H1 (cell line): ENCODE results near the gene ZPBP2. TPM values are rescaled to one million over a fixed set of nuclear protein-coding genes. Genes with fewer than 3 reads are reported as not detected.

ENCODE experiments used
- CTCF ChIA-PET: fragments of 300-600 bp; sonication (Branson Sonifier 250); formaldehyde crosslinking; loops from one replicate; lab custom pipeline; 2021; ENCODE audit not compliant: partially characterized antibody; lab: Charles Lee
- POLR2A ChIA-PET: fragments of 300-600 bp; sonication (Branson Sonifier 250); formaldehyde crosslinking; loops from one replicate; lab custom pipeline; 2021; ENCODE audit warnings: inconsistent platforms; ENCODE audit not compliant: partially characterized antibody; lab: Charles Lee
- DNase-seq, 2 experiments: peaks; one replicate each; pipeline versions ENCODE4 v3.0.0 to v3.0.0-alpha.2; 2010 to 2022; ENCODE audit warnings: low spot score in 2 of 2, low read depth in 1 of 2, mixed read lengths in 1 of 2
- FAIRE-seq: peaks from 2 replicates; lab custom pipeline; 2011; peaks lifted over from hg19 to GRCh38; lab: Jason Lieb, UNC
- H2AFZ ChIP-seq: 2 replicates; pipeline ENCODE4 v1.8.1; 2012; ENCODE audit warnings: low read length, inconsistent platforms
- H2AK5ac ChIP-seq: 2 replicates; pipeline ENCODE4 v1.6.1; 2013; ENCODE audit warnings: low read depth, low read length
- H2BK120ac ChIP-seq: replicated peaks from 2 replicates; pipeline ENCODE3; 2013; ENCODE audit warnings: low read depth, low read length, inconsistent platforms
- H2BK12ac ChIP-seq: 2 replicates; pipeline ENCODE4 v1.6.1; 2013; ENCODE audit warnings: low read depth, low read length
- H2BK15ac ChIP-seq: 2 replicates; pipeline ENCODE4 v1.6.1; 2013; ENCODE audit warnings: low read length
- H2BK20ac ChIP-seq: 2 replicates; pipeline ENCODE4 v1.6.1; 2013; ENCODE audit warnings: low read length
- H2BK5ac ChIP-seq: 2 replicates; pipeline ENCODE4 v1.6.1; 2013; ENCODE audit warnings: low read depth, low read length
- H3K14ac ChIP-seq: 2 replicates; pipeline ENCODE4 v1.6.1; 2013; ENCODE audit warnings: inconsistent platforms; ENCODE audit not compliant: insufficient read length
- H3K18ac ChIP-seq: 2 replicates; pipeline ENCODE4 v1.6.1; 2013; ENCODE audit warnings: low read length; ENCODE audit errors: extremely low read depth
- H3K23ac ChIP-seq: 2 replicates; pipeline ENCODE4 v1.6.1; 2013; ENCODE audit warnings: inconsistent platforms; ENCODE audit not compliant: insufficient read length
- H3K23me2 ChIP-seq: 2 replicates; pipeline ENCODE4 v1.6.1; 2013; ENCODE audit warnings: low read depth, low read length
- H3K27ac ChIP-seq: 2 replicates; pipeline ENCODE4 v1.6.1; 2011; ENCODE audit warnings: low read depth, low read length, inconsistent platforms
- H3K27me3 ChIP-seq, 4 experiments: replicated peaks in 1 of 4; 1 replicate in 1 of 4; 2 replicates in 3 of 4; pipeline versions ENCODE4 v1.6.1 to v1.8.1; 2011 to 2013; ENCODE audit warnings: low read length in 3 of 4, mild to moderate bottlenecking in 3 of 4, inconsistent platforms in 2 of 4, mixed read lengths in 2 of 4, moderate library complexity in 1 of 4; ENCODE audit not compliant: control insufficient read depth in 3 of 4, insufficient read depth in 3 of 4; ENCODE audit errors: extremely low read depth in 1 of 4
- H3K36me3 ChIP-seq, 4 experiments: 2 replicates each; pipeline versions ENCODE4 v1.6.1 to v1.8.1; 2011 to 2013; ENCODE audit warnings: mild to moderate bottlenecking in 4 of 4, low read length in 3 of 4, moderate library complexity in 2 of 4, control low read depth in 1 of 4, inconsistent platforms in 1 of 4; ENCODE audit not compliant: insufficient read depth in 4 of 4, control insufficient read depth in 2 of 4
- H3K4ac ChIP-seq: replicated peaks from 2 replicates; pipeline ENCODE3; 2013; ENCODE audit warnings: low read length, low read depth, mixed read lengths, inconsistent platforms; ENCODE audit not compliant: insufficient read length
- H3K4me1 ChIP-seq, 4 experiments: replicated peaks in 1 of 4; 1 replicate in 1 of 4; 2 replicates in 3 of 4; pipeline versions ENCODE4 v1.6.1 to v1.8.1; 2011 to 2013; ENCODE audit warnings: low read length in 3 of 4, inconsistent platforms in 2 of 4, mixed read lengths in 1 of 4; ENCODE audit not compliant: insufficient read depth in 4 of 4, control insufficient read depth in 3 of 4
- H3K4me2 ChIP-seq, 2 experiments: 2 replicates each; pipeline versions ENCODE4 v1.6.1 to v1.8.1; 2011 to 2013; ENCODE audit warnings: low read depth in 2 of 2, low read length in 2 of 2, control low read depth in 1 of 2, inconsistent platforms in 1 of 2, mild to moderate bottlenecking in 1 of 2; ENCODE audit not compliant: insufficient read depth in 1 of 2
- H3K4me3 ChIP-seq, 4 experiments: fragments of 200-600, 300-600 bp in 1 of 4; sonication (generic), shearing (Covaris generic), sonication (Bioruptor Twin) in 1 of 4; 2 replicates each; pipeline versions ENCODE4 v1.5.1 to v1.8.1; 2011 to 2016; ENCODE audit warnings: low read length in 4 of 4, low read depth in 3 of 4, control low read depth in 2 of 4, inconsistent platforms in 2 of 4, mild to moderate bottlenecking in 2 of 4, mixed read lengths in 1 of 4, moderate library complexity in 1 of 4; ENCODE audit not compliant: insufficient read depth in 2 of 4; ENCODE audit errors: extremely low read depth in 1 of 4
- H3K56ac ChIP-seq: replicated peaks from 2 replicates; pipeline ENCODE3; 2013; ENCODE audit warnings: low read depth, mild to moderate bottlenecking, mixed read lengths, low read length, inconsistent platforms; ENCODE audit not compliant: insufficient read length
- H3K79me1 ChIP-seq: 2 replicates; pipeline ENCODE4 v1.6.1; 2013; ENCODE audit warnings: low read depth, low read length, control low read depth
- H3K79me2 ChIP-seq, 2 experiments: 2 replicates each; pipeline versions ENCODE4 v1.6.1 to v1.8.1; 2012 to 2013; ENCODE audit warnings: low read length in 2 of 2, mild to moderate bottlenecking in 2 of 2, inconsistent platforms in 1 of 2; ENCODE audit not compliant: insufficient read depth in 2 of 2, control insufficient read depth in 1 of 2
- H3K9ac ChIP-seq, 4 experiments: replicated peaks in 1 of 4; 1 replicate in 1 of 4; 2 replicates in 3 of 4; pipeline versions ENCODE4 v1.6.1 to v1.8.1; 2011 to 2013; ENCODE audit warnings: low read depth in 3 of 4, low read length in 3 of 4, control low read depth in 2 of 4, mild to moderate bottlenecking in 2 of 4, moderate library complexity in 2 of 4, inconsistent platforms in 1 of 4; ENCODE audit errors: extremely low read depth in 1 of 4
- H3K9me3 ChIP-seq, 2 experiments: 2 replicates each; pipeline versions ENCODE4 v1.6.1 to v1.8.1; 2012 to 2013; ENCODE audit warnings: mild to moderate bottlenecking in 2 of 2, moderate library complexity in 2 of 2, control low read depth in 1 of 2, inconsistent platforms in 1 of 2, low read depth in 1 of 2, low read length in 1 of 2, mixed read lengths in 1 of 2; ENCODE audit not compliant: insufficient read depth in 2 of 2
- H4K20me1 ChIP-seq, 2 experiments: replicated peaks in 1 of 2; 2 replicates each; pipeline versions ENCODE3 to v1.8.1; 2011 to 2013; ENCODE audit warnings: inconsistent platforms in 2 of 2, low read length in 2 of 2, mild to moderate bottlenecking in 1 of 2; ENCODE audit not compliant: insufficient read depth in 2 of 2, control insufficient read depth in 1 of 2
- H4K5ac ChIP-seq: 2 replicates; pipeline ENCODE4 v1.6.1; 2013; ENCODE audit warnings: low read length, low read depth, mixed read lengths, inconsistent platforms; ENCODE audit not compliant: insufficient read length
- H4K8ac ChIP-seq: 2 replicates; pipeline ENCODE4 v1.8.0; 2013; ENCODE audit warnings: mild to moderate bottlenecking, moderate library complexity, low read length, inconsistent platforms; ENCODE audit not compliant: insufficient read depth; ENCODE audit errors: extremely low read depth
- H4K91ac ChIP-seq: replicated peaks from 2 replicates; pipeline ENCODE3; 2013; ENCODE audit warnings: low read length, mixed read lengths, inconsistent platforms; ENCODE audit not compliant: insufficient read length
- CBX5 ChIP-seq: fragments of 300-800, 300-1000 bp; sonication (generic); IDR thresholded peaks from 2 replicates; pipeline ENCODE4 v1.7.1; 2016; ENCODE audit warnings: antibody characterized with exemption, low read length, low read depth
- EGR1 ChIP-seq: IDR thresholded peaks from 2 replicates; pipeline ENCODE4 v1.6.1; 2011; ENCODE audit warnings: low read depth, low read length, borderline replicate concordance
- GABPA ChIP-seq: IDR thresholded peaks from 2 replicates; pipeline ENCODE4 v1.6.1; 2011; ENCODE audit warnings: mild to moderate bottlenecking, low read length, moderate library complexity, borderline replicate concordance; ENCODE audit not compliant: insufficient read depth
- HDAC2 ChIP-seq, 2 experiments: fragments of 300-600 bp in 1 of 2; sonication (generic) in 1 of 2; IDR thresholded peaks; 2 replicates each; pipeline ENCODE4 v1.6.1; 2011 to 2012; ENCODE audit warnings: low read depth in 2 of 2, low read length in 2 of 2, mild to moderate bottlenecking in 2 of 2, moderate library complexity in 2 of 2, borderline replicate concordance in 1 of 2, inconsistent platforms in 1 of 2
- SP4 ChIP-seq: IDR thresholded peaks from 2 replicates; pipeline ENCODE4 v1.6.1; 2012; ENCODE audit warnings: low read length, inconsistent platforms
- SUZ12 ChIP-seq: fragments of 200-600 bp; sonication (generic); IDR thresholded peaks from 2 replicates; pipeline ENCODE4 v1.6.1; 2012; ENCODE audit warnings: mild to moderate bottlenecking, inconsistent platforms, low read length, moderate library complexity, mixed read lengths
- TCF12 ChIP-seq: IDR thresholded peaks from 2 replicates; pipeline ENCODE4 v1.6.1; 2011; ENCODE audit warnings: low read depth, mild to moderate bottlenecking, low read length
- WGBS, 2 experiments: shearing (Covaris generic) in 1 of 2; methylation state at CpG; one replicate each; pipeline versions ENCODE4 v1.1.6 to v1.1.7; 2013 to 2015; ENCODE audit warnings: low lambda C conversion rate in 2 of 2, mixed read lengths in 2 of 2, inconsistent platforms in 1 of 2, low coverage in 1 of 2, missing lambda C conversion rate in 1 of 2; ENCODE audit not compliant: insufficient replicate concordance in 2 of 2, insufficient coverage in 1 of 2, insufficient read length in 1 of 2; ENCODE audit errors: extremely low coverage in 1 of 2, missing lambda C conversion rate in 1 of 2; 5-methylcytosine and 5-hydroxymethylcytosine counted together
- polyA plus RNA-seq, 7 experiments: library from polyadenylated mRNA; depleted of rRNA in 3 of 7; stranded (reverse) in 5 of 7; unstranded in 2 of 7; fragments of >200 nt in 5 of 7; fragments of 200-250 nt in 2 of 7; gene quantifications; 1 replicate in 5 of 7; 2 replicates in 1 of 7; 4 replicates in 1 of 7; pipeline versions ENCODE4 v1.2.1 to v1.2.3, GENCODE V29; 2011 to 2013; ENCODE audit warnings: missing spikeins in 2 of 7, mixed read lengths in 2 of 7
- total RNA-seq: library from RNA; stranded (reverse); fragmentation: NEBNext Ultra II Directional; extraction: Animal tissue kit (Norgen Biotek cat#: 25700); gene quantifications from 2 replicates; pipeline ENCODE4 v1.2.1, GENCODE V29; 2021
- TF ChIP-seq, protein P1 (sequence below): IDR thresholded peaks from 2 replicates; pipeline ENCODE4 v1.6.1; 2012; ENCODE audit warnings: low read length, inconsistent platforms
- TF ChIP-seq, protein P2 (sequence below), 3 experiments: IDR thresholded peaks; 1 replicate in 2 of 3; 2 replicates in 1 of 3; pipeline versions ENCODE4 v1.5.1 to v1.6.1; 2011; ENCODE audit warnings: low read length in 3 of 3, mild to moderate bottlenecking in 3 of 3, inconsistent platforms in 2 of 3, low read depth in 1 of 3, moderate library complexity in 1 of 3; ENCODE audit not compliant: insufficient read depth in 1 of 3; ENCODE audit errors: control extremely low read depth in 1 of 3

Gene ZPBP2
- total and polyA plus RNA-seq, 2 of the 8 experiments (the other 6 are each of a cell fraction or from before 2014, with no cell fraction given): not detected

DNA sequence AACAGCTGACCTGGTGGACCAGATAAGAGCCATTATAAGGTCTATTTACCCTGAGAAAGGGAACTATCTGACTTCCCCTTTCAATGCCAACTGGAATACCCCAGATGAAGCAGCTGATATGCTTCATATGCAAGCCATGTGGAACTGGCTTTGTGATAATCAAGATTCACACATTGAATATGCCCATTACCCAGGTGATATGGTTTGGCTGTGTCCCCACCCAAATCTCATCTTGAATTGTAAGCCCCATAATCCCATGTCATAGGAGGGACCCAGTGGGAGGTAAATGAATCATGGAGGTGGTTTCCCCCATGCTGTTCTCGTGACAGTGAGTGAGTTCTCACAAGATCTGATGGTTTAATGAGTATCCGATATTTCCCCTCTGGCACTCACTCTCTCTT is 46.0 kb upstream of the ZPBP2 start:
- H3K56ac ChIP-seq: no peak overlapping the region
- H3K23ac ChIP-seq: no peak overlapping the region
- H4K91ac ChIP-seq: no peak overlapping the region
- no peaks in the 10 kb centered on the region for H3K36me3 ChIP-seq
- DNase-seq (no peak), FAIRE-seq (no peak)
- H3K14ac ChIP-seq: no peak overlapping the region
- no peak overlapping the region for H2BK20ac ChIP-seq
- H2BK15ac ChIP-seq: no peak overlapping the region
- no peak overlapping the region for H2AK5ac ChIP-seq
- no peaks in the 10 kb centered on the region for H3K23me2 ChIP-seq
- ChIA-PET POLR2A (no interaction called here), CTCF (interaction anchor here (0.6 to 1.9 kb wide), 2 partner anchors 13 to 237 kb away, joined by 3 to 6 read pairs; no protein-coding TSS in a partner anchor)
- H3K9ac ChIP-seq: no peak overlapping the region
- no peaks in the 10 kb centered on the region for H4K20me1 ChIP-seq
- H3K18ac ChIP-seq: no peak overlapping the region
- H3K27ac ChIP-seq: no peak overlapping the region
- H3K79me2 ChIP-seq: no peaks in the 10 kb centered on the region
- H3K9me3 ChIP-seq: peaks cover 13 to 20% of the 10 kb centered on the region in 2 experiments; a peak in 3 of 4 replicates
- H2AFZ ChIP-seq: no peak overlapping the region
- no peak overlapping the region for H2BK12ac ChIP-seq
- no peak overlapping the region for H3K4me2 ChIP-seq
- no peaks in the 10 kb centered on the region for H3K27me3 ChIP-seq
- no peak overlapping the region for H3K4me3 ChIP-seq
- no peak overlapping the region for H2BK5ac ChIP-seq
- no peak overlapping the region for H4K5ac ChIP-seq
- H3K4me1 ChIP-seq: no peaks in the 10 kb centered on the region
- no peak overlapping the region for H4K8ac ChIP-seq
- no peak overlapping the region for H3K4ac ChIP-seq
- WGBS, 2 experiments: 91% methylated on average over 2 of the region's 2 CpGs; no CpG with 5 or more reads in 1 of the 2 experiments
- H2BK120ac ChIP-seq: no peak overlapping the region
- H3K79me1 ChIP-seq: no peaks in the 10 kb centered on the region
- TF ChIP-seq TCF12 (no peak), EGR1 (no peak), GABPA (no peak), SP4 (no peak), HDAC2 (IDR thresholded peaks at IDR 0.05; ENCODE audit: borderline replicate concordance in 1 of 2, low read depth in 2 of 2, low read length in 2 of 2) (no peak), SUZ12 (no peak), CBX5 (no peak)
- TF ChIP-seq, protein P1, sequence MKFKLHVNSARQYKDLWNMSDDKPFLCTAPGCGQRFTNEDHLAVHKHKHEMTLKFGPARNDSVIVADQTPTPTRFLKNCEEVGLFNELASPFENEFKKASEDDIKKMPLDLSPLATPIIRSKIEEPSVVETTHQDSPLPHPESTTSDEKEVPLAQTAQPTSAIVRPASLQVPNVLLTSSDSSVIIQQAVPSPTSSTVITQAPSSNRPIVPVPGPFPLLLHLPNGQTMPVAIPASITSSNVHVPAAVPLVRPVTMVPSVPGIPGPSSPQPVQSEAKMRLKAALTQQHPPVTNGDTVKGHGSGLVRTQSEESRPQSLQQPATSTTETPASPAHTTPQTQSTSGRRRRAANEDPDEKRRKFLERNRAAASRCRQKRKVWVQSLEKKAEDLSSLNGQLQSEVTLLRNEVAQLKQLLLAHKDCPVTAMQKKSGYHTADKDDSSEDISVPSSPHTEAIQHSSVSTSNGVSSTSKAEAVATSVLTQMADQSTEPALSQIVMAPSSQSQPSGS: no peak
- TF ChIP-seq, protein P2, sequence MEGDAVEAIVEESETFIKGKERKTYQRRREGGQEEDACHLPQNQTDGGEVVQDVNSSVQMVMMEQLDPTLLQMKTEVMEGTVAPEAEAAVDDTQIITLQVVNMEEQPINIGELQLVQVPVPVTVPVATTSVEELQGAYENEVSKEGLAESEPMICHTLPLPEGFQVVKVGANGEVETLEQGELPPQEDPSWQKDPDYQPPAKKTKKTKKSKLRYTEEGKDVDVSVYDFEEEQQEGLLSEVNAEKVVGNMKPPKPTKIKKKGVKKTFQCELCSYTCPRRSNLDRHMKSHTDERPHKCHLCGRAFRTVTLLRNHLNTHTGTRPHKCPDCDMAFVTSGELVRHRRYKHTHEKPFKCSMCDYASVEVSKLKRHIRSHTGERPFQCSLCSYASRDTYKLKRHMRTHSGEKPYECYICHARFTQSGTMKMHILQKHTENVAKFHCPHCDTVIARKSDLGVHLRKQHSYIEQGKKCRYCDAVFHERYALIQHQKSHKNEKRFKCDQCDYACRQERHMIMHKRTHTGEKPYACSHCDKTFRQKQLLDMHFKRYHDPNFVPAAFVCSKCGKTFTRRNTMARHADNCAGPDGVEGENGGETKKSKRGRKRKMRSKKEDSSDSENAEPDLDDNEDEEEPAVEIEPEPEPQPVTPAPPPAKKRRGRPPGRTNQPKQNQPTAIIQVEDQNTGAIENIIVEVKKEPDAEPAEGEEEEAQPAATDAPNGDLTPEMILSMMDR (IDR thresholded peaks at IDR 0.05; ENCODE audit: control extremely low read depth in 1 of 3, insufficient read depth in 1 of 3, low read depth in 1 of 3, low read length in 3 of 3): no peak
